GM23338 (cell line): ENCODE results near the gene PNLIPRP3. TPM values are rescaled to one million over a fixed set of nuclear protein-coding genes. Genes with fewer than 3 reads are reported as not detected.

Experiments
- ATAC-seq: fragments of 200-7000 bp; cut with Tn5 transposase; 3 replicates; pipeline ENCODE4 v1.9.1; 2020
- DNase-seq: peaks from one replicate; pipeline ENCODE4 v3.0.0-alpha.2; 2015; ENCODE audit warnings: low spot score
- H2AFZ ChIP-seq: fragments of 200-600 bp; sonication (generic); 2 replicates; pipeline ENCODE4 v1.8.0; 2016; ENCODE audit warnings: antibody characterized with exemption, mild to moderate bottlenecking, moderate library complexity
- H3F3A ChIP-seq: fragments of 200-600 bp; sonication (generic); replicated peaks from 2 replicates; pipeline ENCODE4 v1.8.0; 2017; ENCODE audit warnings: antibody characterized with exemption, mixed run types, low read depth
- H3K27ac ChIP-seq: fragments of 200-600 bp; sonication (generic); 2 replicates; pipeline ENCODE4 v1.6.1; 2016; ENCODE audit warnings: low read depth
- H3K27me3 ChIP-seq: fragments of 200-600 bp; sonication (generic); 2 replicates; pipeline ENCODE4 v1.8.0; 2016; ENCODE audit warnings: mild to moderate bottlenecking, mixed run types, moderate library complexity; ENCODE audit not compliant: insufficient read depth
- H3K36me3 ChIP-seq: fragments of 200-600 bp; sonication (generic); 2 replicates; pipeline ENCODE4 v1.8.0; 2016; ENCODE audit warnings: mild to moderate bottlenecking; ENCODE audit not compliant: insufficient read depth
- H3K4me1 ChIP-seq: fragments of 200-600 bp; sonication (generic); 2 replicates; pipeline ENCODE4 v1.8.0; 2016; ENCODE audit warnings: mild to moderate bottlenecking, moderate library complexity; ENCODE audit not compliant: insufficient read depth
- H3K4me2 ChIP-seq: fragments of 200-600 bp; sonication (generic); 2 replicates; pipeline ENCODE4 v1.7.1; 2017; ENCODE audit warnings: mixed run types
- H3K4me3 ChIP-seq: fragments of 200-600 bp; sonication (generic); 2 replicates; pipeline ENCODE4 v1.6.1; 2016; ENCODE audit warnings: mixed run types
- H3K79me2 ChIP-seq: fragments of 200-600 bp; sonication (generic); replicated peaks from 2 replicates; pipeline ENCODE4 v1.8.0; 2017; ENCODE audit warnings: mild to moderate bottlenecking; ENCODE audit not compliant: insufficient read depth
- H3K9me2 ChIP-seq: fragments of 200-600 bp; sonication (generic); 2 replicates; pipeline ENCODE4 v1.8.0; 2017; ENCODE audit not compliant: insufficient read depth
- H4K20me1 ChIP-seq: fragments of 200-600 bp; sonication (generic); replicated peaks from 2 replicates; pipeline ENCODE4 v1.8.0; 2017; ENCODE audit warnings: mild to moderate bottlenecking; ENCODE audit not compliant: insufficient read depth
- H3K27ac Mint-ChIP-seq: 2 replicates; pipeline ENCODE4 v1.8.0; 2020; ENCODE audit warnings: inconsistent platforms, mild to moderate bottlenecking, moderate library complexity, mixed read lengths
- H3K27me3 Mint-ChIP-seq: 3 replicates; pipeline ENCODE4 v1.8.0; 2022; ENCODE audit warnings: low read depth, mild to moderate bottlenecking, moderate library complexity, mixed read lengths, inconsistent platforms; ENCODE audit not compliant: insufficient read depth, poor library complexity
- H3K36me3 Mint-ChIP-seq: 3 replicates; pipeline ENCODE4 v1.8.0; 2021; ENCODE audit warnings: low read depth, mild to moderate bottlenecking, inconsistent platforms, moderate library complexity, mixed read lengths
- H3K4me1 Mint-ChIP-seq: 3 replicates; pipeline ENCODE4 v1.8.0; 2020; ENCODE audit warnings: mild to moderate bottlenecking, inconsistent platforms, mixed read lengths
- H3K4me3 Mint-ChIP-seq: 3 replicates; pipeline ENCODE4 v1.8.0; 2021; ENCODE audit warnings: moderate library complexity, mild to moderate bottlenecking, inconsistent platforms, mixed read lengths
- H3K9me3 Mint-ChIP-seq: 3 replicates; pipeline ENCODE4 v1.8.0; 2020; ENCODE audit warnings: moderate library complexity, mild to moderate bottlenecking, inconsistent platforms, mixed read lengths
- CREB1 ChIP-seq: fragments of 250-450 bp; sonication (Bioruptor Pico); IDR thresholded peaks from 2 replicates; pipeline ENCODE4 v1.5.0; 2020; ENCODE audit warnings: low read depth, mild to moderate bottlenecking, moderate library complexity
- EZH2phosphoT487 ChIP-seq: fragments of 200-600 bp; sonication (generic); IDR thresholded peaks from one replicate; pipeline ENCODE4 v1.8.1; 2018; ENCODE audit warnings: antibody characterized with exemption; ENCODE audit not compliant: unreplicated experiment
- NANOG ChIP-seq: IDR thresholded peaks from 2 replicates; pipeline ENCODE4 v1.6.1; 2016; ENCODE audit warnings: antibody characterized with exemption, borderline replicate concordance
- POLR2AphosphoS5 ChIP-seq: IDR thresholded peaks from 2 replicates; pipeline ENCODE4 v1.6.1; 2016; ENCODE audit warnings: antibody characterized with exemption, low read depth
- REST ChIP-seq: IDR thresholded peaks from one replicate; pipeline ENCODE4 v1.6.1; 2018; ENCODE audit warnings: antibody characterized with exemption; ENCODE audit not compliant: unreplicated experiment
- STAT1 ChIP-seq: IDR thresholded peaks from one replicate; pipeline ENCODE4 v1.6.1; 2016; ENCODE audit warnings: antibody characterized with exemption; ENCODE audit not compliant: unreplicated experiment
- ZNF114 ChIP-seq: fragments of 250-450 bp; sonication (Bioruptor Pico); IDR thresholded peaks from 2 replicates; pipeline ENCODE4 v1.5.0; 2020; ENCODE audit warnings: mild to moderate bottlenecking, moderate library complexity
- ZNF331 ChIP-seq: fragments of 250-450 bp; sonication (Bioruptor Pico); IDR thresholded peaks from 2 replicates; pipeline ENCODE4 v1.5.0; 2020; ENCODE audit warnings: low read depth, mild to moderate bottlenecking, moderate library complexity
- ZNF462 ChIP-seq: fragments of 250-450 bp; sonication (Bioruptor Pico); IDR thresholded peaks from 2 replicates; pipeline ENCODE4 v1.5.0; 2020; ENCODE audit warnings: mild to moderate bottlenecking, moderate library complexity
- polyA plus RNA-seq: library from polyadenylated mRNA; unstranded; fragments of >200 nt; fragmentation: Nextera tagmentation; extraction: Ambion mirVana; gene quantifications from 2 replicates; pipeline ENCODE4 v1.2.1, GENCODE V29; 2016
- total RNA-seq: library from RNA; depleted of rRNA; stranded (reverse); fragments of >200 nt; shearing (Covaris generic); gene quantifications from 2 replicates; pipeline ENCODE4 v1.2.3, GENCODE V29; 2014
- TF ChIP-seq, protein P1 (sequence below), 2 experiments: fragments of 200-600 bp in 1 of 2; sonication (generic) in 1 of 2; conservative IDR thresholded peaks; 2 replicates each; pipeline versions ENCODE4 v1.5.1 to v1.6.1; 2016 to 2017; ENCODE audit warnings: antibody characterized with exemption in 2 of 2, low read depth in 2 of 2, mild to moderate bottlenecking in 2 of 2, moderate library complexity in 1 of 2

PNLIPRP3 gene
- total and polyA plus RNA-seq, 2 experiments from 2014 or later = not detected

- TF ChIP-seq, protein P1, sequence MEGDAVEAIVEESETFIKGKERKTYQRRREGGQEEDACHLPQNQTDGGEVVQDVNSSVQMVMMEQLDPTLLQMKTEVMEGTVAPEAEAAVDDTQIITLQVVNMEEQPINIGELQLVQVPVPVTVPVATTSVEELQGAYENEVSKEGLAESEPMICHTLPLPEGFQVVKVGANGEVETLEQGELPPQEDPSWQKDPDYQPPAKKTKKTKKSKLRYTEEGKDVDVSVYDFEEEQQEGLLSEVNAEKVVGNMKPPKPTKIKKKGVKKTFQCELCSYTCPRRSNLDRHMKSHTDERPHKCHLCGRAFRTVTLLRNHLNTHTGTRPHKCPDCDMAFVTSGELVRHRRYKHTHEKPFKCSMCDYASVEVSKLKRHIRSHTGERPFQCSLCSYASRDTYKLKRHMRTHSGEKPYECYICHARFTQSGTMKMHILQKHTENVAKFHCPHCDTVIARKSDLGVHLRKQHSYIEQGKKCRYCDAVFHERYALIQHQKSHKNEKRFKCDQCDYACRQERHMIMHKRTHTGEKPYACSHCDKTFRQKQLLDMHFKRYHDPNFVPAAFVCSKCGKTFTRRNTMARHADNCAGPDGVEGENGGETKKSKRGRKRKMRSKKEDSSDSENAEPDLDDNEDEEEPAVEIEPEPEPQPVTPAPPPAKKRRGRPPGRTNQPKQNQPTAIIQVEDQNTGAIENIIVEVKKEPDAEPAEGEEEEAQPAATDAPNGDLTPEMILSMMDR (conservative IDR thresholded peaks at IDR 0.05; ENCODE audit: low read depth in 2 of 2) = no peak
- TF ChIP-seq CREB1 (CRISPR knock-in tag) (no peak), NANOG (no peak), EZH2phosphoT487 (no peak), STAT1 (no peak), ZNF331 (CRISPR knock-in tag) (no peak)
These were observed 45.2 kb downstream of the PNLIPRP3 start (continued) for GRCh38 chr10:116472891-116473290.

DNA sequence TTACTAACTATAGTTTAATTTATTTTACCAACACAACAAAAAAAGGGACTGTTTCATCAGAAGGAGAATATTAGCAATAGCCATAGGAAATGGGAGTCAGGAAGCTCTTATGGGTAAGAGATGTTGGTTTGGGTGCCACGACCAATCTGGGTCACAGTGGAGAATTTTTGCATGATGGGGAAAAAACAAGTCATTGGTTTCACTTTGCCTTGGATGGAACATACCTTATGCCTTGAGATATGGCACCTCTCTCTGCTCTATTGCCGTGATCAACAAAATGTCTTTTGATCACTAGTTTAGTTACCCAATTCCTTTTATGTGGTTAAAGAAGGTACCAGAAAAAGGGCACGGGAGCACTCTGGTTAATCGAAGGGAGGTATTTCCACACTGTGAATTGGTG, 48.2 kb downstream of the PNLIPRP3 start:
- no peak overlapping the region for H3K4me2 ChIP-seq
- no peak for ATAC-seq
- TF ChIP-seq STAT1 (no peak), ZNF462 (CRISPR knock-in tag) (no peak), POLR2AphosphoS5 (no peak), ZNF114 (no peak), CREB1 (CRISPR knock-in tag) (no peak), ZNF331 (CRISPR knock-in tag) (no peak), EZH2phosphoT487 (no peak), REST (no peak), NANOG (no peak)
- TF ChIP-seq, protein P1 (conservative IDR thresholded peaks at IDR 0.05; ENCODE audit: low read depth in 2 of 2) = no peak

More for the DNA sequence above, 48.2 kb downstream of the PNLIPRP3 start:
- Histone ChIP-seq H3K27me3 (no peaks in the 10 kb centered on the region), H4K20me1 (no peaks in the 10 kb centered on the region), H3K27ac (no peak overlapping the region), H3K4me3 (no peak overlapping the region), H2AFZ (no peak overlapping the region), H3K9me2 (no peaks in the 10 kb centered on the region), H3K36me3 (no peaks in the 10 kb centered on the region), H3K4me1 (peaks cover 9% of the 10 kb centered on the region), H3F3A (no peaks in the 10 kb centered on the region), H3K79me2 (no peaks in the 10 kb centered on the region)
- Mint-ChIP-seq H3K4me3 (no peak overlapping the region), H3K36me3 (peaks cover 12% of the 10 kb centered on the region), H3K27me3 (no peaks in the 10 kb centered on the region), H3K27ac (no peak overlapping the region), H3K4me1 (peaks cover 14% of the 10 kb centered on the region), H3K9me3 (peaks cover 20% of the 10 kb centered on the region)
- no peak for DNase-seq
